Measurements from ENCODE around the gene TMIE.

The TMIE gene

GRCh38 chr3:46709721-46710120 is 8.5 kb downstream of the TMIE start:
- no peak for DNase-seq

GRCh38 chr3:46710229-46710628 is 9.0 kb downstream of the TMIE start:
- no peak for DNase-seq

- DNase-seq: no peak
Observed at GRCh38 chr3:46710671-46711295, 9.6 kb downstream of the TMIE start.

- no peak for DNase-seq
Observed at GRCh38 chr3:46711305-46711704, 10.1 kb downstream of the TMIE start.

- DNase-seq: no peak
Observed at GRCh38 chr3:46711760-46712159, 10.6 kb downstream of the TMIE start.

- DNase-seq: no peak
Observed at GRCh38 chr3:46712191-46713049, 11.2 kb downstream of the TMIE start.

- no peak for DNase-seq
Observed at GRCh38 chr3:46713050-46713897, 12.1 kb downstream of the TMIE start.

- no peak for DNase-seq
Observed at GRCh38 chr3:46713898-46714552, 12.8 kb downstream of the TMIE start.

- no peak for DNase-seq
Observed at GRCh38 chr3:46714728-46715506, 13.7 kb downstream of the TMIE start.

- no peak for DNase-seq
Observed at GRCh38 chr3:46715507-46716175, 14.4 kb downstream of the TMIE start.

GRCh38 chr3:46716461-46717441 is 15.6 kb downstream of the TMIE start:
- no peak for DNase-seq

- DNase-seq: no peak
Observed at GRCh38 chr3:46717447-46718231, 16.4 kb downstream of the TMIE start, which contains the start of gene PRSS50. PRSS50 (minus strand) TSS chr3:46717869; CDS start chr3:46717824, 45 bp downstream.

GRCh38 chr3:46719044-46719565 is 17.9 kb downstream of the TMIE start:
- no peak for DNase-seq

- DNase-seq: no peak
Observed at GRCh38 chr3:46719735-46720271, 18.6 kb downstream of the TMIE start.

- DNase-seq: no peak
Observed at GRCh38 chr3:46721009-46721408, 19.8 kb downstream of the TMIE start.

- no peak for DNase-seq
Observed at GRCh38 chr3:46722443-46722842, 21.3 kb downstream of the TMIE start.

- no peak for DNase-seq
Observed at GRCh38 chr3:46724424-46724823, 23.2 kb downstream of the TMIE start.

- DNase-seq: no peak
Observed at GRCh38 chr3:46725621-46726314, 24.6 kb downstream of the TMIE start.
